HTR-8/SVneo (cell line): Measurements from ENCODE around the gene UBE2C.
"Not testable (repeated sequence)": the region's sequence is repeated elsewhere in the genome, so short reads cannot be mapped to it uniquely, and the experiment has no call there.

ENCODE experiments used
- DNase-seq: peaks from one replicate; pipeline ENCODE4 v3.0.0; 2011; ENCODE audit warnings: low spot score, mixed read lengths; ENCODE audit not compliant: insufficient read length
- FAIRE-seq: peaks from 2 replicates; lab custom pipeline; 2011; peaks lifted over from hg19 to GRCh38; lab: Jason Lieb, UNC

Gene UBE2C

DNA sequence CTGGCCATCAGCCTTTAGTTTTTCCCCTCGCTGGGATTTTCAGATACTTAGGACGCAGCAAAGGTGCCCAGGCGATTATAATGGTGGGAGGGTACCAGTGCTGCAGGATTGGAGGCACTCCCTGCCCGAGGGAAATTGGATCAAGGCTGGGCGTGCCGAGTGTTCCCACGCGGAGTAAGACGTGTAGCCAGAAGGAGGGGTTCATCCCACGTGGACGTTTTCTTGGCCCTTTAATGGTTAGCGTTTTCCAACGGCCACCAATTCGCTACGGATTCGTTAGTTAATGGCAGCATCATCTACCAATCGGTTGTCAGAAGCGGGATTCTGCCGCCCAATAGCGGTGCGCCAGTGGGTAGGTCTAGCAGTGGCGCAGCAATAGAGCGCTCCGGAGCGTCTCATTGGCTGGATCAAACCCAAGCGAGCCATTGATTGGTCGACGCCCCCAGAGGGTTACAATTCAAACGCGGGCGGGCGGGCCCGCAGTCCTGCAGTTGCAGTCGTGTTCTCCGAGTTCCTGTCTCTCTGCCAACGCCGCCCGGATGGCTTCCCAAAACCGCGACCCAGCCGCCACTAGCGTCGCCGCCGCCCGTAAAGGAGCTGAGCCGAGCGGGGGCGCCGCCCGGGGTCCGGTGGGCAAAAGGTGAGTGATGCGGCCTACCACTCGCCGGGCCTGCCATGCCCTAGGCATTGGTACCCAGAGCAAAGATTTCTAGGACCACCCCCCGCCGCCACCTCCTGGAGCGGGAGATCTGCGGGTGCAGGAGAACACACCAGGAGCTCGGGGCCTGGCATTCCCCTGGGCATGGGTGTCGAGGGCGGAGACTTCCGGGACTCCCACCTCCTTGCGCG, at the start of gene UBE2C:
UBE2C (plus strand) TSS at position 488 of the 849 bp plus-strand sequence; CDS start at position 540, 52 bp downstream.
- DNase-seq, result peak; percentile 100
- FAIRE-seq, result peak; percentile 100

DNA sequence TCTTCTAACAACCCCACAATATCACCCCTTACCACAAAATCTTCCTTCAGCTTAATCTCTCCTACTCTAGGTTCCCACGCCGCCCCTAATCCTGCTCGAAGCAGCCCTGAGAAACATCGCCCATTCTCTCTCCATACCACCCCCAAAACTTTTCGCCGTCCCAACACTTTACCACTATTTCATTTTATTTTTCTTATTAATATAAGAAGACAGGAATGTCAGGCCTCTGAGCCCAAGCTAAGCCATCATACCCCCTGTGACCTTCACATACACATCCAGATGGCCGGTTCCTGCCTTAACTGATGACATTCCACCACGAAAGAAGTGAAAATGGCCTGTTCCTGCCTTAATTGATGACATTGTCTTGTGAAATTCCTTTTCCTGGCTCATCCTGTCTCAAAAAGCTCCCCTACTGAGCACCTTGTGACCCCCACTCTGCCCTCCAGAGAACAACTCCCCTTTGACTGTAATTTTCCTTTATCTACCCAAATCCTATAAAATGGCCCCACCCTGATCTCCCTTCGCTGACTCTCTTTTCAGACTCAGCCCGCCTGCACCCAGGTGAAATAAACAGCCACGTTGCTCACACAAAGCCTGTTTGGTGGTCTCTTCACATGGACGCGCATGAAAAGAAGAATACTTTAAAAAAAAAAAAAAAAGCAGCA, 47.7 kb upstream of the UBE2C start:
- DNase-seq, FAIRE-seq: not testable (repeated sequence)

DNA sequence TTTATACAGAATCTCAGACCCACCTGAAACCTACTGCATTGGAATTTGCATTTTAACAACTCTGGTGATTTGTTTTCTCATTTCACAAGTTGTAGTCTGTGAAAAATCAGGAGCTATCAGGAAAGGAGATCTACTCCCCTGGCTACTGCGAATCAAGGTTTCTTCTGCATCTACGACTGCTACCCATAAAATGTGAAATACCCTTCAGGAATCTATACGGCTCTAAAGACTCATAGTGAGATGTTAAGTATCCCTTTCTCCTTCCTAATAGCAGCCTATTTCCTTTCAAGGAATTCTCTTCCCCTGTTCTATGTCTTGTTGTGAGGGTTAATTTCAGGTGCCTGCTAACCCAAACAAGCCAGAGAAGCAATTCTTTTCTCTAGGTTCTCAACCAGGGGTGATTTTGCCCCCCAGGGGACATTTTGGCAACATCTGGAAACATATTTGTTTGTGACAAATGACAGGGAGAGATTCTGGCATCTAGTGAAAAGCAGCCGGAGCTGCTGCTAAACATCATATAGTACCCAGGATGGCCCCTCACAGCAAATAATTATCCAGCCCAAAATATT, 47.1 kb upstream of the UBE2C start:
- DNase-seq (no peak), FAIRE-seq (no peak)

DNA sequence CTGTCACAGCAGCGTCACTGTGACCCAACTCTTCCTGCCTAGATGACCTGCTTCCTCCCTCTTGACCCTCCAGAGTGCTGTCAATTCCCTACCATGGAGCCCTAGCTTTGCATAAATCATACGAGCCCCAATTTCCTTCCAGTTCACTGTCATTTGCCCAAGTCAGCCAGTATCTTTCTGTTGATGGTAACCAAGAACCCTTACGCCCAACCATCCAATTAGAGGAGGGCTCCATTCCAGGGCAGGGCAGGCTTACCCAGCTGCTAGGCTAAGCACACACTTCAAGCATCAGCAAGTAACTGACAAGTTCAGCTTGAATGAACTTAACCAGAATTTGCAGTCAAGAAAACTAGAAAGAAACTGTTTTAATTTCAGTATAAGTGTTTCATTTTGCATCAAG, 46.5 kb upstream of the UBE2C start:
- FAIRE-seq, result no peak
- DNase-seq, result no peak

DNA sequence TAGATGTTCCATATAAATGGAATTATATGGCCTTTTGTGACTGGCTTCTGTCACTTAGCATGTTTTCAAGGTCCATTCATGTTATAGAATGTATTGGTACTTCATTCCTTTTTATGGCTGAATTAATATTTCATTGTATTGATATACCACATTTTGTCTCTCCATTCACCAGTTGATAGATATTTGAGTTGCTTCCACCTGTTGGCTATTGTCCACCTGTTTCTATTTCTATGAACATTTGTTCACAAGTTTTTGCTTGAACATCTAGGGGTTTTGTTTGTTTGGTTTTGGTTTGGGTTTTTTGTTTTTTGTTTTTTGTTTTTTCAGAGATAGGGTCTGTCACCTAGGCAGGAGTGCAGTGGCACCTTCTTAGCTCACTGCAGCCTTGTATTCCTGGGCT, 44.0 kb upstream of the UBE2C start:
- no peak for FAIRE-seq
- no peak for DNase-seq

DNA sequence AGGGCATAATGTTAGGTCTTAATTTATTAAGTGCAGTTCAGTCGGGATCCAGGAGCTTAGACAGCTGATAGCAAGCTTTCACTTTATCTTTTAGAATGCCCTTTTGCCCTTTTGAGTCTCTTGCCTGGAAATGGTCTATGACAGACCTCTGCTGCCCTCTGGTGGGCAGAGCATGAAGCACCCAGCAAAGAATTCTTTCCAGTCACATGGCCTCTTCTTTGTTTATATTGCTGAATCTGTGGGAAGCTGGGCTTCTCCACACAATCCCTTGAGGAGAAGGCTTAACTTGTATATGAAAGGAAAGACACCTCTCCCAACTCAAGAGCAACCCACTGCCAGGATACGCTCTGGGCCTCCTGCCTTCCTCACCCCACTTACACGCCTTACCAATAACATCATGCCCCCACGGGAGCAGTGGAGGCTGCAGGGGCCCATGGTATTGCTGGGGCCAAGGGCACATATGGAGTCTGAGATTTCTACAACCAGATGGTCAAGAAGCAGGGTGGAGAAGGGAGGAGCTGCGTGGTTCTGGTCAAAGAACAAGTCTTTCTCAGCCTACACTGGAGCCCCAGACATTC, 41.2 kb upstream of the UBE2C start:
- peak; percentile 95 for FAIRE-seq
- peak; percentile 89 for DNase-seq

DNA sequence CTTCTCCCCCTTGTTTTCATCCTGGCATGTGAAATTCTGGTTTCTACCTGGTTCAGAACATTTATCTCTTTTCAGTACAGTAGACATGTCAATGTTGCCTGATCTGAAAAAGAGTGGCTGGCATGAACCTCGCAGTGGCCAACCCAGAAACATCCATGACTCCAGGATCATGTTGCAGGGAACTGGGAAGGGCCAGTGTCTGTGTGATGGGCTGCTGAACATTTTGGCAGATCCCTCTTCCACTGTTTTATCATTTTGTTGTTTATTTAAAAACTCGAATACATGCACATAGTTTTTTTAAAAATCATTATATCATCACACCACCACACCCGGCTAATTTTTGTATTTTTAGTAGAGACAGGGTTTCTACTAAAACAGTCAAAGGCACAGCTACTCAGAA, 39.8 kb upstream of the UBE2C start:
- DNase-seq, result no peak
- no peak for FAIRE-seq

DNA sequence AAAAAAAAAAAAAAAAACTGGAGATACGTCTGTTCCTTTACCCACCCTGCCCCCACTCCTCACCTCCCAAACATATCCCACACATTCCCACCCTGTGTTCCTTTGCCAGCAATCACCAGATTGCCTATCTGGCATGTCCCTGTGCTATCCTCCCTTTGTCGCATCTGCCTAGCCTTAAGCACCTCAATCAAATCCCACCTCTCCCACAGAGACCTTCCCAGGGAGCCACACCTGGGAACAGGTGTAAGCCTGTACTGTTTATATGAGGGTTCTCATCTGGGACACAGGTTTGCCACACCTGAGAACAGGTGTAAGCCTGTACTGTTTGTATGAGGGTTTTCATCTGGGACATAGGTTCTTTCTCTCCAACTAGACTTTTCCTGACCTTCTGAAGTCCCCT, 37.5 kb upstream of the UBE2C start:
- no peak for FAIRE-seq
- DNase-seq, result no peak

DNA sequence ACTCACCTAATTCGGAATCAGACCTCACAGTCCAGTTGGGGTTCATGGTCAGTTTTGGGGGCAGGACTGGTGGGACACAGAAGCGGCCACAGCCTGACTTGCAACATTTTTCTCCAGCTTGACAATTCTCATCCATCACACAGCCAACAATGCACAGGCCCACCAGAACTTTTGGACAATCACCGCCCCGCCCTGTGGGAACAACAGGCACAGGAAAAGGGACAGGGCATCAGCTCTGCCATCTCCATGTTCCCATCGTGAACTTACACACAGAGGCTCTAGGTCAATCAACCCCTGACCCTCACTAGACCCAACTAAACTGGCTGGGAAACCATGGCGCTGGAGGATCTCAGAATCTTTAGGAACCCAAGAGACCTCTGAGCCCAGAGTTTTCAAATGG, 37.0 kb upstream of the UBE2C start:
- DNase-seq (no peak), FAIRE-seq (peak; percentile 4)

DNA sequence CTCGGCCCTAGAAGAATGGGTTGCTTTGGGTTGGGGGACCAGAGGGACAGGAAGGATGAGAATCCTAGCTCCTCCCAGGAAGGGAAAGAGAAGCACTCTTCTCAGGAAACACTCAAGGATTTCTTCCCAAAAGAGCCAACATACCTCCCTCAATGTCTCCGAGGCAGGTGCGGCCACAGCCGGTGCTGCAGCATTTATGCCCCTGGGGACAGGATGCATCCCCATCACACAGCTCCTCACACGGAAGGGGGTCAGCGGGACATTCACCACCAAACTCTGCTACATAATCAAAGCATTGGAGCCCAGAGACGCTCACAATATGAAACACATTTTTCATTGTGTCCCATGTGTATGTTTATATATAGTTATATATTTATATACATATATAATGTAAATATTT, 35.5 kb upstream of the UBE2C start:
- FAIRE-seq (no peak), DNase-seq (no peak)

DNA sequence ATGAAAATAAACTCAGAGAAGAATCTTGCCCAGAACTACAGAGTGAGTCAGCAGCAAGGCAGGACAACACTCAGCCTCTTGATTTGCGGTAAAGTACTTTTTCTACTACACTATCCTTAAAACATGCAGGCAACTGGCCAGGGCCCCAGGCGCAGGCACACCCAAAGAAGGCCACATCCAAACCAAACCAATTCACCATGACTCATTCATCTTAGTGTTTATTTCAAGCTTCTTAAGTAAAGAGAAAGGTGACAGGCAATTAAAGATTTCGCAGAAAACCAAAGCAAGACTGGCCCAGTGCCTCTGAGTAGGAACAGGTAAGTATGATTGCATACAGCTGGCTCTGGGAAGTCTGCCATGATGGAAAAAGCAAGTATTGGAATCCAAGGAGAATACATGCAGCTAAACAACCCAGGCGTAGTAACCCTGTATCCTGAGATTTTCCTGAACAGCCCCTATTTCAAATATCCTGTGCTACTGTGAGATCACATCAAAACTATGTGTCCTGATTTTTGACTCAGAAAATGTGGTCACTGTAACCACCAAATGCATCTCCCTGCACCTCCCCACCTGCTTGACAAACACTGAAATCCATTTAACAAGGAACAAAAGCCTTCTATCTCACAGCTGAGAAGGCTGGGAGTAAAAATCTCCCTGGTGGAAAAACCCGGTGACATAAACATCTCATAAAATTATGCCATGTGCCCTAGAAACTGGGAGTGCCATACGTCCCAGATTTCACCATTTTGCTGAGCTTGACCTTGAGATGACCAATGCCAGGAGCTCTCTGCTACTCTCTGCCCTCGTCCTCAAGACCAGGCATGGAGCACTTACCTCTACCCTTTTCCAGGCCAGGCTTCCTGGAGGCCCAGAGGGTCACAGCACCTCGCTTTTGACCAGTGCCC, 33.2 kb upstream of the UBE2C start:
- DNase-seq (peak; percentile 98), FAIRE-seq (peak; percentile 81)

DNA sequence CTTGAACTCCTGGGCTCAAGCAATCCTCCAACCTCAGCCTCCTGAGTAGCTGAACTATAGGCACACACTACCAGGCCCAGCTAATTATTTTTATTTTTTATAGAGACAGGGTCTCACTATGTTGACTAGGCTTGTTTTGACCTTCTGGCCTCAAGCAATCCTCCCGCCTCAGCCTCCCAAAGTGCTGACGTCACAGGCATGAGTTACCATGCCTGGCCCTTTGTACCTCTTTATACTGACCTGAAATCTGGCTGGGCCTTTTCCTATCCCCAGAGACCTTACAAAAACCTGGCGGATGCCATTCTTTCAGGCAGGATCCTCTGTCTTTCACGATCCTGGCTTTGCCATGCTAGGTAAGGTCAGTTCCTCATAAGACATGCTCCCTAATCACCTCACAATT, 32.3 kb upstream of the UBE2C start:
- DNase-seq (no peak), FAIRE-seq (no peak)

DNA sequence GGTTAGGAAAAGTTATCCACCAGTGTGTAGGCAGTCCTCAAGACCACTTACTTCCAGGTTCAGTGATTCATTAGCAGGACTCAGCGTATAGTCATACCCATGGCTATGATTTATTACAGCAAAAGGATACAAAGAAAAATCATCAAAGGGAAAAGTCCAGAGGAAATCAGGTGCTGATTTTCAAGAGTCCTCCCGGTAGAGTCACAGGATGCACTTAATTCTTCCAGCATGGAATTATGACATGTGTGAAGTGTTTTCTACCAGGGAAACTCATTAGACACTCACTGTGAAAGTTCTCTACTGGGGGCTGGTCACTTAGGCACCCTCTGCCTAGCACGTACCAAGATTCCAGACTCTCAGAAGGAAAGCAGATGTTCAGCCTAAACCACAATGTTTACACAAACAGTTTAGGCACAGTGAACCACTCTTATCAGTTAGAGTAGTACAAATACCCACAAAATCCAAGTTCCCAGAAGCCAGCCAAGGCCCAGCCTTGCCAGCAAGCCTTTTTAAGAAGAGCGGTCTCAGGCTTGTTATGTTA, 31.0 kb upstream of the UBE2C start:
- peak; percentile 86 for DNase-seq

DNA sequence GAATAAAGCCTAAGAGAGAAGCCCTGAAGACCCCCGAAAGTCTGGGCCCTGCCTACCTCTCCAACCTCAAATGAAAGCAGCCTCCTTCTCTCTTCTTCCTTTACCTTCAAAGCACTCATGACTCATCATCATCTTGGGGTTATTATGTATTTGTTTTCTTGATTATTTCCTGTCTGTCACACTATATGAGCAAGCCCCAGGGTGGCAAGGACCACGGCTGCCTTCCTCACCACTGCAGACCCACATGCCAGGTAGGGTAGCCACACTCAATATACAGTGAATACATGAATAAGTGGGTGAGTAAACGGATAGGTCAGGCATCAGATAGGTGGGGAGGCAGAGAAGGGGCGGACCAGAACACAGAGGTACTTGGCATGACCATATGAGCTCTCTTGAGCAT, 29.6 kb upstream of the UBE2C start:
- no peak for DNase-seq
- FAIRE-seq, result peak; percentile 70

More for the DNA sequence above, 31.0 kb upstream of the UBE2C start:
- peak; percentile 51 for FAIRE-seq

DNA sequence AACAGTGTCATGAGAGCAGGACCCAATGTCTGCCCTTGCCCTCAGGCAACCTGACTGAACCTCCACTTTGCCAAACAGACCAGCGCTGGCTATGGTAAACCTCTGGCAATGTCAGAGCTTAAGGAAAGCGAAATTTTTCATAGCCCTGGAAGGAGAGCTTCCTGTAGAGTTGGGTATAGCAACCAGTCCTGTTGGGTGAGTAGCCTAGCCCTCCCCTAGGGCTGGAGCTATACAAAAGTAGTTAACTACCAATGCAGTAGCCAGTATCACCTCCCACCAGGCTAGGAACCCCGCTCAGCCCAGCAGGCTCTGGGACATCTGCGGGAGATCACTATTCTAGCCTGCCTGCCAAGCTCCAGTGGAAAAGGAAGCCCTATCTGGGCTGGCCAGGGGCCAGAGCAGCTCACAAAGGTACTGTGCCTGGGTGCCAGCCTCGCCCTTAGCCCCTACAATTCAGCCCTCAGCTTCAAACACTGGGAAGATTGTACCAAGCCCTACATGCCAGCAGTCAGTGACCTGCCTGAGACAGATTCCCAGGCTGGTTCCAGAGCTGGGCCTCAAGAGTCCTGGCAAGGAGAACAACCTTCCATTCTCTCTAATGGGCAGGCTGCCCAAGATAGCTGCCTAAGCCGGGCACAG, 28.7 kb upstream of the UBE2C start:
- no peak for DNase-seq
- no peak for FAIRE-seq

DNA sequence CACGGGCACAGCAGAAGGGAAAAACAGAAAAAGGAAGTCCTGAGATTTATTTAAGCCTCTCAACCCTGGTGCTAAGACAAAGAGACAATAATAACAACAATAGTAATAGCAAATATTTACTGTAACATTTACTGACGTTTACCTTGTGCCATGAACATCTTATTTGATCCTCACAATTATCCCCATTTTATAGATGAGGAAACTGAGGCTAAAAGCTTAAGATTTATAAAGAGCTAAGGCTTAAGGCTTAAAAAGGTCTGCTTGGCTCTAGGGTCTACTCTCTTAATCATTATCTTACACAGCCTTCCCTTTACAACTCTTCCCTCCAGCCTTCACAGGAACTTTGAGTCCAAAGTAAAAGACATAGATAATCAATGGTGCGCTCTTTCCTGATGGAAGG, 24.1 kb upstream of the UBE2C start:
- no peak for FAIRE-seq
- DNase-seq, result no peak

DNA sequence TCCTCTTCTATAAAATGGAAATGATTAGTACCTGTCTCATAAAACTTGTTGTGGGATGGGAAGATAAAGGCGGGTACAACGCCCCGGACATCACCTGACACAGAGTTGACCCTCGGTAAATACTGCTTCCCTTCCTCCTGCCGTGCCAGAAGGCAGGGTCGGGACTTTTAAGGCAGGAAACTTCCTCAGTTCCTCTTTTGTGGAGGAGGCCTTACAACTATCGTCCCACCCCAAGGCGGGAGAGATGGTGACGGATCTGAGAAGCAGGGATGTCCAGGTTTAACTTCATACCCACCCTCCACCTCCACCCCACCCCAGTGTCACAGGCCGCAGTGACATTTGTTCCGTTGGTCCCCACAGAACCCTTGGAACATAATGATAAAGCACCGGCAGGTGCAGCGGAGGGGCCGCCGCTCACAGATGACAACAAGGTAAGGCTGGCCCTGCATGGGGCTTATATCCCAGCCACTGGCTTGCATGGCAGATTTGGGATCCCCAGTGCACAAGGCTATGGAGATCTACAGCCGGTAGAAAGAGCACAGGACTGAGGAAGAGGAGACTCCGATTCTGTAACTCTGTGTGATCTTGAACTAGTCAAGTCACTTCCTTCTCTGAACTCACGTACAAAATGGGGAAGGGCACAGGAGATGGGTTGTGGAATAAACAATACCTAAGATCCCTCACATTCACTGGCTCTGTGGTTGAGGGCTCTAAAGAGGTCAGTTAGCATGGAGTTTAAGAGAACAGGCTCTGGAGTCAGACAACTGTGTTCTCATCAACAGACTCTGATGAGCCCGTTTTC, 19.9 kb upstream of the UBE2C start:
- peak; percentile 40 for FAIRE-seq

DNA sequence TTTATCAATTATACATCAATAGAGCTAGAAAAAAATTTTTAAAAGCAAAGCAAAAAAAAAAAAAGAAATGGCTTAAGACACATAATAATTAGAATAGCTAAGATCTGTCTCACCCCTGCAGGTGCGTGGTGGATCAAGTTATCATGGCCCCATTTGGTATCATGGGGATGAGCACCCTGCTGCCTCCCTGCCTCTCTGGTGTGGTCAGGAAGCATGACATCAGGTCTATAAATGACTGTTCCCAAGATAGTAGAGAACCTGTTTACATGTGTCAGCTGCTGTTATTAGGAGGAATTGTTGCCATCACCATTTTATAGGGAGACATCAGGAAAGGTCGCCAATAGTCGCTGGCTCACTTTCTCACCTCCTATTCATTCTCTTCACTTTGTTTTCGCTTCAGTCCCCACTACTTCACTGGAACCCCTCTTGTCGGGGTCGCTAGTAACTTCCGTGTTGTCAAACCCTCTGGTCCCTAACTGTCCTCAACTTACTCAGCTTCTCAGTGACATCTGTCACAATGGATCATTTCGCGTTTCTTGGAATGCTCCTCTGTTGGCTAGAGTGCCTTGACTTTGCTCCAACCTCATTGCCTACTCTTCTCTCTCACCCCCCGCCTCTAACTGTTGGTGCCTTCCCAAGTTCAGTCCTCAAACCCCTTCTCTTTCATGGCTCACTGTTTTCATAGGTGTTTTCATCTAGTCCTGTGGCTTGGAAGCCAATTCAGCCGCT, 15.9 kb upstream of the UBE2C start:
- DNase-seq, result no peak
- no peak for FAIRE-seq

More for the DNA sequence above, 19.9 kb upstream of the UBE2C start:
- DNase-seq, result no peak
